ENCODE measurements around the gene TNNI3K.

TNNI3K gene

DNA sequence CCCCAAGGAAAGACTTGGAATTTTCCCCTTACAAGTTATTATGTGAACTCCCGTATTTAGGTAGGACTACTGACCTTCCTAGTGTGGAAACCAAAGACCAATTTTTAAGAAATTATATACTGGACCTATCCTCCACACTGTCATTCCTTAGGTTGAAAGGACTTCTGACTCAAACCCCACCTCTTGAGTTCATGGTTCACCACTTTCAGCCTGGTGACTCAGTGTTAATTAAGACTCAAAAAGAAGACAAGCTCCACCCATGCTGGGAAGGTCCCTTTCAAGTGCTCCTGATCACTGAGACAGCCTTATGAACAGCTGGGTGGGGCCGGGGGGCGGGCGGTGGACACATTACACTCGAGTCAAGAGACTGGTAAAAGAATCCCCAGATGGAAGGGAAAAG lies 164.1 kb downstream of the TNNI3K start:
- H3K36me3 ChIP-seq (ENCODE audit: control insufficient read depth, insufficient read depth, low read length) = no peaks in the 10 kb centered on the region
- no peaks in the 10 kb centered on the region for H3K27me3 ChIP-seq (ENCODE audit: control insufficient read depth, insufficient read depth, low read length)
- no peak overlapping the region for H3K4me2 ChIP-seq (ENCODE audit: low read length)
- H2AFZ ChIP-seq = no peak overlapping the region
- H3K79me2 ChIP-seq = no peaks in the 10 kb centered on the region
- H3K9me3 ChIP-seq (ENCODE audit: control insufficient read depth, low read length) = no peaks in the 10 kb centered on the region
- no peak overlapping the region for H3K27ac ChIP-seq
- no peaks in the 10 kb centered on the region for H3K4me1 ChIP-seq
- no peak overlapping the region for H3K9ac ChIP-seq
- H3K4me3 ChIP-seq (ENCODE audit: low read depth, low read length) = no peak overlapping the region
- TF ChIP-seq, protein P1, sequence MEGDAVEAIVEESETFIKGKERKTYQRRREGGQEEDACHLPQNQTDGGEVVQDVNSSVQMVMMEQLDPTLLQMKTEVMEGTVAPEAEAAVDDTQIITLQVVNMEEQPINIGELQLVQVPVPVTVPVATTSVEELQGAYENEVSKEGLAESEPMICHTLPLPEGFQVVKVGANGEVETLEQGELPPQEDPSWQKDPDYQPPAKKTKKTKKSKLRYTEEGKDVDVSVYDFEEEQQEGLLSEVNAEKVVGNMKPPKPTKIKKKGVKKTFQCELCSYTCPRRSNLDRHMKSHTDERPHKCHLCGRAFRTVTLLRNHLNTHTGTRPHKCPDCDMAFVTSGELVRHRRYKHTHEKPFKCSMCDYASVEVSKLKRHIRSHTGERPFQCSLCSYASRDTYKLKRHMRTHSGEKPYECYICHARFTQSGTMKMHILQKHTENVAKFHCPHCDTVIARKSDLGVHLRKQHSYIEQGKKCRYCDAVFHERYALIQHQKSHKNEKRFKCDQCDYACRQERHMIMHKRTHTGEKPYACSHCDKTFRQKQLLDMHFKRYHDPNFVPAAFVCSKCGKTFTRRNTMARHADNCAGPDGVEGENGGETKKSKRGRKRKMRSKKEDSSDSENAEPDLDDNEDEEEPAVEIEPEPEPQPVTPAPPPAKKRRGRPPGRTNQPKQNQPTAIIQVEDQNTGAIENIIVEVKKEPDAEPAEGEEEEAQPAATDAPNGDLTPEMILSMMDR (IDR thresholded peaks at IDR 0.05) = no peak

DNA sequence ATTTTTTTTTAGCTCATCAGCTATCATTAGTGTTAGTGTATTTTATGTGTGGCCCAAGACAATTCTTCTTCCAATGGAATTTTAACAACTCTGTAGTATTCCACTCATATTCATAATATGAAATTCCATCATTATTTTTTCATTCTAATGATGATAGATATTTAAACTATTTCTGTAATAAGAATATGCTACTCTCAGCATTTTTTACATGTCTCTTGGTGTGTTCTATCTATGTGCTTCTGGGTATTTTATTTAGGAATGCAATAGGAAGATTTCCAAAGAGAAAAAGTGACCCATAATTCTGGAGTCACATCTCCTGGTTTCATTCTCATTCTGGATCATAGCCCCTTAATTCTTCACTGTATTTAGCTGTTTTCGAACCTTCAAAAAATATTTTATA lies 167.7 kb downstream of the TNNI3K start:
- no peak overlapping the region for H3K4me2 ChIP-seq (ENCODE audit: low read length)

DNA sequence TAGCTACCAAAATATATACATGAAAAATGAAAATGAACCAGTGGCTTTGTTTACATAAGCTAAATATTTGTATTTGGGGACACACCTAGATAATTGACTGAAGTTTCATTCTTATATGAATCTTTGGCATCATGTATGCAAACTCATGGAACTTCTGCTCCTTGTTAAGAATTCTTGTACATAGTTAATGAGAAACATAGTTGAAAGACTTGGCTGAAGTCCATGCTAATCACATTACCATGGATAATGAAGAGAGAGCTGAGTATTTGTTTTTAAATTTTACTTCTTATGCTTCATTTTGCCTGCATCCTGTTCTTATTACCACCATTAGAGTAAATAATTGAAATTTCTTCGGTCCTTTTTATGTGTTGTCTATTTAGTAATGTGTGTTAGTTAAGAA lies 168.4 kb downstream of the TNNI3K start:
- H3K4me3 ChIP-seq (ENCODE audit: low read depth, low read length) = no peak overlapping the region
- no peaks in the 10 kb centered on the region for H3K36me3 ChIP-seq (ENCODE audit: control insufficient read depth, insufficient read depth, low read length)
- no peaks in the 10 kb centered on the region for H3K79me2 ChIP-seq
- no peak overlapping the region for H3K9ac ChIP-seq
- H2AFZ ChIP-seq = no peak overlapping the region
- no peak overlapping the region for H3K4me2 ChIP-seq (ENCODE audit: low read length)
- TF ChIP-seq, protein P1 (IDR thresholded peaks at IDR 0.05) = no peak
- no peaks in the 10 kb centered on the region for H3K4me1 ChIP-seq
- H3K27me3 ChIP-seq (ENCODE audit: control insufficient read depth, insufficient read depth, low read length) = no peaks in the 10 kb centered on the region
- H3K9me3 ChIP-seq (ENCODE audit: control insufficient read depth, low read length) = no peaks in the 10 kb centered on the region
- H3K27ac ChIP-seq = no peak overlapping the region

More for the DNA sequence above, 167.7 kb downstream of the TNNI3K start:
- H3K36me3 ChIP-seq (ENCODE audit: control insufficient read depth, insufficient read depth, low read length) = no peaks in the 10 kb centered on the region
- H3K9ac ChIP-seq = no peak overlapping the region
- H3K79me2 ChIP-seq = no peaks in the 10 kb centered on the region
- TF ChIP-seq, protein P1 (IDR thresholded peaks at IDR 0.05) = no peak
- no peaks in the 10 kb centered on the region for H3K27me3 ChIP-seq (ENCODE audit: control insufficient read depth, insufficient read depth, low read length)
- no peak overlapping the region for H3K27ac ChIP-seq
- no peaks in the 10 kb centered on the region for H3K4me1 ChIP-seq
- no peak overlapping the region for H3K4me3 ChIP-seq (ENCODE audit: low read depth, low read length)
- H3K9me3 ChIP-seq (ENCODE audit: control insufficient read depth, low read length) = no peaks in the 10 kb centered on the region
- H2AFZ ChIP-seq = no peak overlapping the region

DNA sequence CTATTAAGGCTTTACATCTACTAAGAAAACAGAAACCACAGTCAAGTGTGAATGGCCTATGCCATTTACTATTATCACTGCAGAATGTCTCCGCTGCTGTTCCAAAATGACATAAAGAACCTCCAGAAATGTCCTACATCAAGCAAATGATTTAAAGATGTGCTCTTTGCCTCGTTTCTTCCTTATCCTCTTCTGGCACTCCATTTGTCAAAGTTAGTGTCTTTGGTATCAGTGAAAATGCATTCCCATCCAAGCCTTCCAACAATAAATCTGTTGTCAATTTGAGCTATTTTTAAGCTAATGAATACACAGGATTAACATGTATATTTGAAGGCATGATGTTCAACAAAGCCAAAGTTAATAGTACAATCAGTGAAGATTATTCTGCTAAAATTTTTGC lies 171.6 kb downstream of the TNNI3K start:
- Histone ChIP-seq H3K79me2 (no peaks in the 10 kb centered on the region), H3K36me3 (ENCODE audit: control insufficient read depth, insufficient read depth, low read length) (no peaks in the 10 kb centered on the region), H2AFZ (no peak overlapping the region), H3K9me3 (ENCODE audit: control insufficient read depth, low read length) (no peaks in the 10 kb centered on the region), H3K27ac (no peak overlapping the region), H3K4me2 (ENCODE audit: low read length) (no peak overlapping the region), H3K4me3 (ENCODE audit: low read depth, low read length) (no peak overlapping the region), H3K9ac (no peak overlapping the region), H3K27me3 (ENCODE audit: control insufficient read depth, insufficient read depth, low read length) (no peaks in the 10 kb centered on the region), H3K4me1 (no peaks in the 10 kb centered on the region)
- TF ChIP-seq, protein P1 (IDR thresholded peaks at IDR 0.05) = no peak

DNA sequence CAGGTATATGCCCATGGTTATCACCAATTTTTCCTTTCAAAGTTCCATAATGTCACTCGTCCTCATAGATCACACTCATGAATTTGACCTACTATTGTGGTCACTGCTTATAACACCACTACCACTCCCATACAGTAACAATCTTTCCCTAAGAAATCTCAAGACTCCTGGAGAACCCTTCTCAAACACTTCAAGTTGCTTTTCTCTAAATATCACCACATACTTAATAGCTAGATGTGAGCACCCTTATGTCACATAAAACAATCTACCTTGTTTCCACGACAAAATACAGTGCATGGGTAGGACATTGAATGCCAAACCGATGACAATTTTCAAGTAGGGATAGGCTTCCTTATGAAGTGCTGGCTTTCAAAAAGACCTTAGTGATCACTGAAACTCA lies 172.7 kb downstream of the TNNI3K start:
- H3K27ac ChIP-seq = no peak overlapping the region
- H2AFZ ChIP-seq = no peak overlapping the region
- no peaks in the 10 kb centered on the region for H3K9me3 ChIP-seq (ENCODE audit: control insufficient read depth, low read length)
- H3K4me3 ChIP-seq (ENCODE audit: low read depth, low read length) = no peak overlapping the region
- H3K27me3 ChIP-seq (ENCODE audit: control insufficient read depth, insufficient read depth, low read length) = no peaks in the 10 kb centered on the region
- H3K36me3 ChIP-seq (ENCODE audit: control insufficient read depth, insufficient read depth, low read length) = no peaks in the 10 kb centered on the region
- TF ChIP-seq, protein P1 (IDR thresholded peaks at IDR 0.05) = no peak
- H3K79me2 ChIP-seq = no peaks in the 10 kb centered on the region
- H3K4me2 ChIP-seq (ENCODE audit: low read length) = no peak overlapping the region
- H3K4me1 ChIP-seq = no peaks in the 10 kb centered on the region
- no peak overlapping the region for H3K9ac ChIP-seq
